ENCODE data around the gene TMEM182.

The TMEM182 gene, protein sequence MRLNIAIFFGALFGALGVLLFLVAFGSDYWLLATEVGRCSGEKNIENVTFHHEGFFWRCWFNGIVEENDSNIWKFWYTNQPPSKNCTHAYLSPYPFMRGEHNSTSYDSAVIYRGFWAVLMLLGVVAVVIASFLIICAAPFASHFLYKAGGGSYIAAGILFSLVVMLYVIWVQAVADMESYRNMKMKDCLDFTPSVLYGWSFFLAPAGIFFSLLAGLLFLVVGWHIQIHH

DNA sequence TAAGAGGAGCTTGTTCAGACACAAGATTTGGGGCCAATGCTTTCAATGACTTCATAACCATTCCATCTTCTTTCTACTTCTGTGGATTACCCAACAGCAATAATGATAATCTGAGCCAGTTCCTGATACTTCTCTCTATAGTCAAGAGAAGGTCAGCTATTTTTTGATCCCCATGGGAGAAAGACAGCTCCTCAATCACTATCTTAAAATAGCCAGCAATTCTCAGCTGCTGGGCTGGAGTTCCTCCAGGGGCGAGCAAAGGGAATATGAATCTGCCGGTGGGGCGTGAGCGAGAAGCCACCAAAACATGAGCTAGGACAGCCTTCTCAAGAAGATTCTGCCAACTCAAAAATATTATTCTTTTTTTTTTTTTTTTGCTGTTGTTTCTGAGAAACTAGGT is at the start of gene TMEM182:
TSS of gene TMEM182 (plus strand) at position 269 of the 400 bp plus-strand sequence. CDS start 187 bp downstream, outside the sequence.
- DNase-seq (ENCODE audit: low read depth, low spot score), result no peak

DNA sequence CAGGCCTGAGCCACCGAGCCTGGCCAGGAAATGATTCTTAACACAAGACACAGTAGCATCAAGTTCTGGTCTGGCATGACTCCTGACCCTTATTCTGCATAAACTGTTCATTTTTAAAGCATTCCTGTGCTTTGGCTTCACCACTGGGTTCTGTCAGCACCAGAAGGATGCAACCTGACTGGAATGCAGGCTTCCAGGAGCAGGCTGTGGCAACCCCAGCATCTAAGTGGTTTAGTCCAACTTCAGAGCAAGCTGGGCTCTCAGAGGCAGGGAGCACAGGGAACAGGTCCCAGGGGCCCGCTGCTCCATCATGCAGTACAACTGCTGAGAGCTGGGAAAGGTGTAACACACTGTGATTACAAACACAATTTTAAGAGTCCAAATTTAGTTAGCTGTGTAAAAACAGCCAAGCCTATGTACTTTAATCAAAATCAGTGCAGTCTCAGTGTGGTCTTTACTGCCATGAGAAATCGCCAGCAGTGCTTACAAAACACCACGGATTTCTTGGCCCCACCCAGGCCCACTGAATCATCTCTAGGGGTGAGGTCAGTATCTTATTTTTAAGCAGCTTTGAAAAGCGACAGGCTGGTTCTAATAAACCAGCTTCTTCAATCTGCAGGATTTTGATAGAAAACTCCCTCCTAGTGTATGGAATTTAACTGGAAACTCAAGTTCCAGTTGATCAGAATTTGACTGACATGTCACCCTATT is 44.4 kb upstream of the TMEM182 start:
- DNase-seq (ENCODE audit: low read depth, low spot score), result no peak

DNA sequence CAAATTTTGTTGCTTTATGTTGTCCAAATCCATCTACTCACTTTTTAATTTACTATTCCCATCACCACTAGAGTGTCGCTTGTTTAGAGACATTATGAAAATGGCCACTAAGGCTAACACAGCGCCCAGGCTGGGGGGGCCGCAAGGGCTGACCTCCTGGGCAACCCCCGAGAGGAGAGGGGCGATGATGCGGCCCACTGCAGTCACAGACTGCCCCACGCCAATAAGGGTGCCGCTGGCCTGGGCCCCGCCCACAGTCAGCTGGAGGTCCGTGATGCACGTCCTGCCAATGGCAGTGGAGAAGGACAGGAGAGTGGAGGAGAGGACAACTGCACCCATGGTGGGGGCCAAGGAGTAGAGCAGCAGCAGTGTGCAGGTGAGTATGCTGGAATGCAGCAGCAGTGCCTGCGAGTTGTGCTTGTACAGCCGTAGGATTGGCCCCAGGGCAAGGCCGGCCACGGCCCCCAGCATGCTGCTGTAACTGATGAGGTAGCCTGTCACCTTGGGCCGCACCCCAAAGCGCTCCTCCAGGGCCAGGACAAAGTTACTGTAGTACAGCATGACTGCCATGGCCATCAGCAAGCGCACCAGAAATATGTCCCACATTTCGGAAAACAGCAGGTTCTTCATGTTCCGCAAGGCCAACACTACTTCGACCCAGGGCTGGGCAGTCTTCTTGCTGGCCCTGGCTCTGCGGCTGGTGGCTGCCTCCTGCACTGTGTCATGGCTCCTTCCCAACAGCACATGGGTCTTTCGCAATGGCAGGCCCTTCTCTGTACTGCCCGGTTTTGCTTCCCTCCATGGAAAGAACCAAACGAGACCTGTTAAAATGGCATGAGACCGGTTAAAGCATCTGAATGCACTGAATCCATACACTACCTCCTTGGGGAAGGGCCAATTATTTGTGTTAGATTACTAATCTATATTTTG is 43.2 kb upstream of the TMEM182 start:
- DNase-seq (ENCODE audit: low read depth, low spot score), result no peak

GRCh38 chr2:102724016-102724490 is 37.8 kb upstream of the TMEM182 start:
- DNase-seq (ENCODE audit: low read depth, low spot score), result no peak

DNA sequence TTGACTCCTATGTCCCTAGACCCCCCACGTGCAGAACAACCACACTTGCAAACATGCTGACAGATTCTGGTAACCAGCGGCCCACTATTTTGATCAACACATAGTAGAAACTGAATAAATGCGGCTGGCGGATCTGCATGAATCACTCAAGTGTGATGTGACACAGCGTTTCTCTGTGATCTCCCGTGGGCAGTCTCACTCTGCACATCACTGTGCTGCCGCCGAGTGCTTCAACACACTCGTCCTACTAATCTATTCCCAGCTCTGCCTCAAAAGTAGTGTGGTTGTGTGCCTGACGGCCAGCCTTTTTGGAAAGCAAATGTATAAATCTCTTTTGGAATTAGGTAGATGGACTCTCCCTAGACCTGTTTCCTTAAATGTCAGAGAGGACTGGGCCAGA is 37.3 kb upstream of the TMEM182 start:
- DNase-seq (ENCODE audit: low read depth, low spot score), result no peak

- no peak for DNase-seq (ENCODE audit: low read depth, low spot score)
These were observed 35.4 kb upstream of the TMEM182 start for GRCh38 chr2:102726128-102727087.

DNA sequence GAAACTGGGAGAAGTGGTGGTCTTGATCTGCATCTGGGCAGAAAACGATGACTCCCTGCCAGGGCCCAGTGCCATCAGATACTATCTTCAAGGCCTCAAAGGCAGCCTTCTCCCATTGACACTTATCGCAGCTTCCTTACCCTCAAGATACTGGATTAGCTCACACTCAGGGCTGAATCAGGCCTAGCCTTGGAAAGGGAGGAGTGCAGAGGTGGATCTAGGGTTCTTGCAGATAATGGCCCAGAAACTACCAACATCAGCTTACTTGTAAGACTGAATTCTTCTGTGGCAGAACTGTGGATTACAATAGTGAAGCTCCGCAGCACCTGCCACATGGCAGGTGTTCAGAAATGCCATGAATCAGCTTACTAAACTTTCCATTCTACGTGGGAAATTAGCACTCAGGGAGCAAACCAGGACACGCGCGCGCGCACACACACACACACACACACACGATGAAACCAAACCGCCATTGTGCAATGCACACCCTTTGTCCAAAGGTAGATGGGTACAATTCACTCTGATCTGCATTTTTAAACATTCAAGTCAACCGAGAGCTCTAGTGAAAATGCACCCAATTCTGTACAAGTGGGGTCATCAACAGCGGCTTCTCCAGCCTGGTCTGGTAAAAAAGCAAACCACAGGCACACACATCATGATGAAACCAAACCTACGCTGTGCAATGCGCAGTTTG is 26.3 kb upstream of the TMEM182 start:
- DNase-seq (ENCODE audit: low read depth, low spot score), result peak; percentile 27

- DNase-seq (ENCODE audit: low read depth, low spot score), result peak; percentile 42
These were observed 25.8 kb upstream of the TMEM182 start for GRCh38 chr2:102736110-102736409.

GRCh38 chr2:102736410-102737409 is 25.1 kb upstream of the TMEM182 start:
- DNase-seq (ENCODE audit: low read depth, low spot score), result peak; percentile 87

DNA sequence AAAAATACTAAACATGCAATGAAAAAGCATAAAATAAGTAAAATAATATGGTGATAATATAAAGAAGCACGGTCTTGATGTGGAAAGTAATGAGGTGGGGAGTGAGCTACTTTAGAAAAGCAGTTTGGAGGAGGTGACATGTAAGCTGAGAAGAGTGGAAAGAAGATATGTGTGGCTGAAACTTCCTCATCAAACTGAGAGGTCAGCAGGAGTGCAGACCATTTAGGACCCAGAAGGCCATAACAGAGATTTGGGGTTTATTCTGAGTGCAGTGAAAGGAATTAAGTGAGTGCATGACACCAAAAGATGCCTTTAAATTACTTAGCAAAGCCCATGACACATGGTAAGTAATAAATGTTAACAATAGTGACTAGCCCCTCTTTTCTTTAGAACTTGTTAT is 24.4 kb upstream of the TMEM182 start:
- DNase-seq (ENCODE audit: low read depth, low spot score), result no peak

DNA sequence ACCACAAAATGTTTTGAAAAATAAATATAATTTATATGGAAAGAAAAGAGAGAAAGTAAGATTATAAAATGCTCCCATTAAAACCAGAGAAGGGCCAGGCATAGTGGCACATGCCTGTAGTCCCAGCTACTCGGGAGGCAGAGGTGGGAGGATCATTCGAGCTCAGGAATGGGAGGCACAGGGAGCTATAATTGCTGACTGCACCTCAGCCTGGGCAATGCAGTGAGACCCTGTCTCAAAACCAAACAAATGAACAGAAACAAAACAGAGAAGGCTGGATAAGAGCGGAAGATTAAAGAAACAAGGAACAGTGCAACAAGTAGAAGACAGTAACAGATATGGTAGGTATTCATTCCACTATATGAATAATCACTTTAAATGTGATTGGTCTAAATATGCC is 18.6 kb upstream of the TMEM182 start:
- no peak for DNase-seq (ENCODE audit: low read depth, low spot score)

GRCh38 chr2:102748107-102748506 is 13.7 kb upstream of the TMEM182 start:
- DNase-seq (ENCODE audit: low read depth, low spot score), result no peak

- no peak for DNase-seq (ENCODE audit: low read depth, low spot score)
These were observed 11.9 kb upstream of the TMEM182 start for GRCh38 chr2:102749938-102750337.

DNA sequence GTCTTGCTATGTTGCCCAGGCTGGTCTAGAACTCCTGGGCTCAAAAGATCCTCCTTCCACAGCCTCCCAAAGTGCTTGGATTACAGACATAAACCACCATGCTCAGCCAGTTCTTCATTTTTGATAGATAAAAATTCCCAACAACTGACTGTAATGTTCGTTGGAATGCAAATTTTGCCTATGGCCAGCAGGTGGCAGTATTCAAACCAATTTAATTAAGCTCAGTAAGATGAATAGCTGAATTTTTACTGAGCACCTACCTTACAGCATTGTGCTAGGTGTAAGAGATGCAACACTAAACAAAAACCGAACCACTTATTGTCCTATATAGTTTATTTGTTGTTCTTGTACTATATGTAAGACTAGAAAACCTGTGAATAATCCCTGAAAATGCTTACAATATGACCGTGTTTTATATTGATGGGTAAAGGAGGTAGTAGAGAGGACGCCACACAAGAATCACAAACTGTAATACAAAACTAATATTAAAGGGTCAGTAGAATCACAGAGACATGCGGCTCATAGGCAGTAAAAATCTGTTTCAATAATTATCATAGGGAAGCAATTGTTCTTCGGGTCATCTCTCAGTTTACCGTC is 8.2 kb upstream of the TMEM182 start:
- peak; percentile 8 for DNase-seq (ENCODE audit: low read depth, low spot score)

- DNase-seq (ENCODE audit: low read depth, low spot score), result no peak
These were observed 7.2 kb upstream of the TMEM182 start for GRCh38 chr2:102754456-102755145.

DNA sequence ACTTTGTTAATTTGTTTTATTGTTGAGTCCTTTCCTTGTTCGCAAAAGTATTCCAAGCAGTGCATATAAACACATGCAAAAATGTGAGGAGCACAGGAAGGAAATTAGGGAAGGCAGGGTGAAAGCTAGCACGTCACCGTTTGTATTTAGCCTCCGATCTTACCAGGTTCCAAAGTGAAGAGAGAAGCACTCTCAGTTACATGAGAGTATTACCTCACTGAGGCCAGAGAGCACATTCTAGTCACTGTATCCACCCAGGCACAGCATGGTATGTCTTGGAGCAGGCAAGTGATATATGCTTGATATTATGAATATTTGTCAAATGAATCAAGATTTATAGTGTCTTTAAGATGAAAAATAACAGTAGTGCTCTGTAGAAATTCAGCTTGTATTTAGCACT is 6.5 kb upstream of the TMEM182 start:
- no peak for DNase-seq (ENCODE audit: low read depth, low spot score)

- no peak for DNase-seq (ENCODE audit: low read depth, low spot score)
These were observed 3.4 kb upstream of the TMEM182 start for GRCh38 chr2:102758439-102758838.

GRCh38 chr2:102764083-102764482 is 2.3 kb downstream of the TMEM182 start:
- no peak for DNase-seq (ENCODE audit: low read depth, low spot score)
